Karpas-422 (cell line): ENCODE measurements around the gene SNRNP70. TPM values are rescaled to one million over a fixed set of nuclear protein-coding genes. Genes with fewer than 3 reads are reported as not detected.
"Not testable (repeated sequence)": the region's sequence is repeated elsewhere in the genome, so short reads cannot be mapped to it uniquely, and the experiment has no call there.

Source experiments
- DNase-seq: peaks from one replicate; pipeline ENCODE4 v3.0.0-alpha.2; 2015
- H2AFZ ChIP-seq: fragments of 200-600 bp; sonication (generic); 2 replicates; pipeline ENCODE4 v1.6.1; 2014; ENCODE audit warnings: antibody characterized with exemption, low read length, mixed read lengths
- H3K27ac ChIP-seq: fragments of 200-600 bp; sonication (generic); 2 replicates; pipeline ENCODE4 v1.5.1; 2014; ENCODE audit warnings: mild to moderate bottlenecking, low read length, moderate library complexity
- H3K27me3 ChIP-seq: fragments of 200-600 bp; sonication (generic); 2 replicates; pipeline ENCODE4 v1.6.1; 2014; ENCODE audit warnings: low read length, mixed read lengths
- H3K36me3 ChIP-seq: fragments of 200-600 bp; sonication (generic); 2 replicates; pipeline ENCODE4 v1.6.1; 2014; ENCODE audit warnings: low read length, mixed read lengths; ENCODE audit not compliant: insufficient read depth
- H3K4me1 ChIP-seq: fragments of 200-600 bp; sonication (generic); 2 replicates; pipeline ENCODE4 v1.6.1; 2014; ENCODE audit warnings: mild to moderate bottlenecking, low read length, mixed read lengths
- H3K4me2 ChIP-seq: fragments of 200-600 bp; sonication (generic); 2 replicates; pipeline ENCODE4 v1.6.1; 2014; ENCODE audit warnings: low read length, low read depth, mild to moderate bottlenecking; ENCODE audit not compliant: poor library complexity, severe bottlenecking
- H3K4me3 ChIP-seq: fragments of 200-600 bp; sonication (generic); 2 replicates; pipeline ENCODE4 v1.5.1; 2014; ENCODE audit warnings: mild to moderate bottlenecking, antibody characterized with exemption, low read length, mixed read lengths
- H3K79me2 ChIP-seq: fragments of 200-600 bp; sonication (generic); 2 replicates; pipeline ENCODE4 v1.6.1; 2014; ENCODE audit warnings: mild to moderate bottlenecking, low read length, mixed read lengths
- H3K9ac ChIP-seq: fragments of 200-600 bp; sonication (generic); 2 replicates; pipeline ENCODE4 v1.6.0; 2014; ENCODE audit warnings: low read length
- H3K9me2 ChIP-seq: fragments of 200-600 bp; sonication (generic), shearing (Covaris generic); replicated peaks from 2 replicates; pipeline ENCODE4 v1.6.0; 2014; ENCODE audit warnings: mild to moderate bottlenecking, low read length, moderate library complexity; ENCODE audit not compliant: insufficient read depth
- H3K9me3 ChIP-seq: fragments of 300-700, 200-600 bp; sonication (generic); 2 replicates; pipeline ENCODE4 v1.6.1; 2014; ENCODE audit warnings: low read length, mixed read lengths
- H4K20me1 ChIP-seq: fragments of 200-600 bp; sonication (generic); 2 replicates; pipeline ENCODE4 v1.6.1; 2014; ENCODE audit warnings: mild to moderate bottlenecking, antibody characterized with exemption, low read length, low read depth; ENCODE audit not compliant: insufficient read depth
- total RNA-seq: library from RNA; depleted of rRNA; stranded (reverse); fragments of >200 nt; shearing (Covaris generic); gene quantifications from 2 replicates; pipeline ENCODE4 v1.2.3, GENCODE V29; 2014; ENCODE audit warnings: low replicate concordance

The SNRNP70 gene
- total RNA-seq, 1 experiment from 2014 or later: 420 TPM

DNA sequence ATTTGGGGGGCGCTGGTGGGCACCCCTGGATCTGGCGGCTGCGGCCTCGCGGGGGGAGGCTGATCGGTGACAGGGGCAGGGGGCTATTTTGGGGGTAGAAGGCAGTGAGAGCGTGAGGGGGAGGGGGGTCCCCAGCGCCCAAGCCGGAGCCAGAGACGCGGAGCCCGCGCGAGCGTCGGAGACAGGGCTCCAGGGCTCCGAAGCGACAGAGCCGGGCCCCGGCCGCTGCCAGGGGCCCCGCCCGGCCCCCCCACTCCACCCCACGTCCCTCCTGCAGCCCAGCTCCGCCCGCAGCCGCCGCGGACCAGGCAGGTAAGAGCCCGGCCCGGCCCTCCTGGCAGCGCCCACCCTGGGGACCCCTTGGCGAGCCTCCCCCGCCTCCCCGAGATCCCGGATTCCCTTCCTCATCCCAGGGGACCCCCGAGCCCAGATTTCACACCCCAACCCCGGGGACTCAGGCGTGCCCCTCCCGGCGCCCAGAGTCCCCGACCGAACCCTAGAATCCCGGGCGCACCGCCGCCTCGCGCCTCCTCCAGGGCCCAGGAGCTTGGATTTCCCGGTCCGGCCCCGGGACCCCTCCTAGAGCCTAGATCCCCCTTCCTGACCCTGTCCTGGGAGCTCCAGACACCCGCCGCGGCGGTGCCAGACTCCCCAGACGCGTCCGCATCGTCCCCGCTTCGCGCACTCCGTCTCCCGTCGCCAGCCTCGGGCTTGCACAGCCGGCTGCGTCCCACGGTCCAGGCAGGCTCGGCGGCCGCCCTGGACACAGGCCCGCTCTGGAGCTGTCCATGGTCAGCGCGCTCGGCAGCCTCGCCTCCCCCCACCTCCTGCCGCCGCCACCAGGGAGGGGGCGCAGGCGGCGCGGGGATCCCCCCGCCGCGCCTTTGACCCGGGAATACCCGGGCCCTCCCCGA is 34.4 kb downstream of the SNRNP70 start, which contains the start of gene PPFIA3:
TSS of gene PPFIA3 (plus strand) at position 134 of the 914 bp plus-strand sequence. CDS start 8,330 bp downstream, outside the sequence.
- Histone ChIP-seq H3K9me2 (no peaks in the 10 kb centered on the region), H4K20me1 (no peaks in the 10 kb centered on the region), H3K27me3 (no peaks in the 10 kb centered on the region; the same call in 1 of the 2 replicates), H3K79me2 (no peaks in the 10 kb centered on the region), H3K9ac (peak within 1 kb of the TSS; percentile 80), H2AFZ (peak within 1 kb of the TSS; percentile 97; the same call in 1 of the 2 replicates), H3K4me1 (peaks cover 39% of the 10 kb centered on the region), H3K4me2 (peak within 1 kb of the TSS; percentile 83), H3K36me3 (no peaks in the 10 kb centered on the region), H3K9me3 (no peaks in the 10 kb centered on the region), H3K4me3 (peak within 1 kb of the TSS; percentile 69), H3K27ac (peak within 1 kb of the TSS; percentile 5; the same call in 1 of the 2 replicates)
- no peak for DNase-seq

DNA sequence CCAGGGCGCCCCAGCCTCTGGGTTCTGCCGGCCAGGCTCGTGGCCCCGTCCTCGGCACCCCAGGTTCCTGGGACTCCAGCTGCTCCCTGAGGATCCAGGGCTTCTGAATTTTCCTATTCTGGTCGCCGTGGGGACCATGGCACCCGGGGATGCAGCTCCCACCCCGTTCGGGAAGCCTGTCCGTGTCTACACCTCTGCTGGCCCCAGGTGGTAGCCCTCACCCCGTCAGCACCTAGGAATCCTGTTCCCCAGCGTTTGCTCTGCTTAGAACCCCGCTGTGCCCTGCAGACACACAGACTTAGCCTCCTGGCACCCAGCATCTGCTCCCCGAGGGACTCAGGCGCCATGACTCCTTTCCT is 35.1 kb downstream of the SNRNP70 start:
- no peaks in the 10 kb centered on the region for H3K79me2 ChIP-seq
- DNase-seq: no peak
- H3K27ac ChIP-seq: no peak overlapping the region
- no peaks in the 10 kb centered on the region for H3K9me3 ChIP-seq
- H2AFZ ChIP-seq: no peak overlapping the region
- no peaks in the 10 kb centered on the region for H4K20me1 ChIP-seq
- peak overlapping the region; percentile 69; the same call in 1 of the 2 replicates for H3K4me3 ChIP-seq
- H3K4me2 ChIP-seq: peak overlapping the region; percentile 83
- peaks cover 33% of the 10 kb centered on the region for H3K4me1 ChIP-seq
- H3K9me2 ChIP-seq: no peaks in the 10 kb centered on the region
- H3K36me3 ChIP-seq: no peaks in the 10 kb centered on the region
- H3K27me3 ChIP-seq: no peaks in the 10 kb centered on the region; the same call in 1 of the 2 replicates
- H3K9ac ChIP-seq: peak overlapping the region; percentile 79; the same call in 1 of the 2 replicates

DNA sequence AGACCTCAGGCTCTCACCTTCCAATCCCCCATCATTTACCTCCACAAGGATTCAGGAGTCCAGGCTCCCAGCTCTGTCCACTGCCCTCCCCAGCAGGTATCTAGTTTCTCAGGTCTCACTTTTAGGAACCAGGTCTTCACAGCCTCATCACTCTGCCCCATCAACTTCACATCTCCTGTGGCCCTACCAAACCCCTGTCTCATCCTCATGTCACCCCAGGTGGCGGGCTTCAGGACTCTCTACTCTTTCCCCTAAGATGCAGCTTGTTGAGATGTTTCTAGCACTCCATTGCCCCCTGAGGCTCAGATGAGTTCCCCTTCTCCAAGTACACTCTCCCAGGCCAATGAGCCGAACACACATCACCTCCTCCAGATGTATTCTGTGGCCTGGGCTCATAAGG is 35.6 kb downstream of the SNRNP70 start:
- no peak overlapping the region for H3K4me2 ChIP-seq
- no peaks in the 10 kb centered on the region for H3K36me3 ChIP-seq
- H2AFZ ChIP-seq: no peak overlapping the region
- no peaks in the 10 kb centered on the region for H3K79me2 ChIP-seq
- H3K27me3 ChIP-seq: no peaks in the 10 kb centered on the region; the same call in 1 of the 2 replicates
- H3K4me3 ChIP-seq: no peak overlapping the region
- H4K20me1 ChIP-seq: no peaks in the 10 kb centered on the region
- H3K27ac ChIP-seq: no peak overlapping the region
- no peak overlapping the region for H3K9ac ChIP-seq
- H3K9me3 ChIP-seq: no peaks in the 10 kb centered on the region
- no peaks in the 10 kb centered on the region for H3K9me2 ChIP-seq
- peaks cover 32% of the 10 kb centered on the region for H3K4me1 ChIP-seq
- no peak for DNase-seq

DNA sequence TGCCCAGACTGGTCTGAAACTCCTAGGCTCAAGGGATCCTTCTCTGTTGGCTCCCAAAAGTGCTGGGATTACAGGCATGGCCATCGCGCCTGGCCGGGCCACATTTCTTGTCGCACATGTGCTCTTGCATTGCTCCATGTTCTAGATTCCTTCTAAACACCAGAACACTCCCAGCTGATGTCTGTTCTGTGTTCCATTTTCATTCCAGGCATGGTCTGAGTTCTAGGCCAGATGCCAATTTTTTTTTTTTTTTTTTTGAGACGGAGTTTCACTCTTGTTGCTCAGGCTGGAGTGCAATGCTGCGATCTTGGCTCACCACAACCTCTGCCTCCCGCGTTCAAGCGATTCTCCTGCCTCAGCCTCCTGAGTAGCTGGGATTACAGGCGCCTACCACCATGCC is 36.6 kb downstream of the SNRNP70 start:
- H3K27ac ChIP-seq, H3K4me3 ChIP-seq, DNase-seq, H4K20me1 ChIP-seq, H3K9me3 ChIP-seq, H3K9ac ChIP-seq, H3K79me2 ChIP-seq, H3K9me2 ChIP-seq, H3K36me3 ChIP-seq, H3K4me2 ChIP-seq, H3K27me3 ChIP-seq, H2AFZ ChIP-seq: not testable (repeated sequence)
- H3K4me1 ChIP-seq: peaks cover 23% of the 10 kb centered on the region

DNA sequence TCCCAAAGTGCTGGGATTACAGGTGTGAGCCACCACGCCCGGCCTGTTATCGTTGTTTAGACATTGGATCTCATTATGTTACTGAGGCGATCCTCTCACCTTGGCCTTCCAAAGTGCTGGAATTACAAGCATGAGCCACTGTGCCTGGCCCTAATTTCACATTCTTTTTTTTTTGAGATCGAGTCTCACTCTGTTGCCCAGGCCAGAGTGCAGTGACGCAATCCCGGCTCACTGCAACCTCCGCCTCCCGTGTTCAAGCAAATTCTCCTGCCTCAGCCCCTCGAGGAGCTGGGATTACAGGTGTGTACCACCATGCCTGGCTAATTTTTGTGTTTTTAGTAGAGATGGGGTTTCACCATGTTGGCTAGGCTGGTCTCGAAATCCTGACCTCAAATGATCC is 38.0 kb downstream of the SNRNP70 start:
- H2AFZ ChIP-seq: not testable (repeated sequence)

DNA sequence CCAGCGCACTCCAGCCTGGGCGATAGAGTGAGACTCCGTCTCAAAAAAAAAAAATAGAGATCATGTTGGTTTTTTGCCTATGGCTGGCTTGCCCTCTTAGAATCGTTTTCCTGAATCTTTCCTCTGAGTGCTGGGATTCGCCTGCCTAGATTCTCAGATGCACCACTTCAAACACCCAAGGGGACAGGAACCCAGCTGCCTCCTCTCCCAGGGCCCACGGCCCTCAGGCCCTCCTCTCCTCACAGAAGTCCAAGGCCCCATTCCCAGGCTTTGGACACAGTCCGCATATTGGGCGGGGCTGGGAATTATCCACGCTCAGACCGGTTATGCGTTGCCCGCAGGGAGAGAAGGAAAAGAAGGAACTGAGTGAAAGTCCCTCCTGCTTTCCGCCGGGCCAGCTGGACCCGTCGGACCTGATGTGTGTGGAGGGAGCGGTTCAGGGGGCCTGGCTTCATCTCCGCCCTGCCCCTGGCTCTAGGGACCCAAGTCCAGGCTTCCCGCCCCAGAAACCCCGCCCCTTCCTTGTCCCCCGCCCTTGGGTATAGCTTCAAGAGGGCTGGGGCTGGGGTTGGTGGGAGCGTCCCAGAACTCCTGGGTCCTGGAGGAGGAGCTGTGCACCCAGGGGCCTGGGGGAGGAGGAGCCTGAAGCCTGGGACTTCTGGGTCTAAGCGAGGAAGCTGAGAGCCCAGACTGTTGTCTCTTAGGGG is 39.9 kb downstream of the SNRNP70 start:
- Histone ChIP-seq H3K9ac (no peak overlapping the region), H3K36me3 (no peaks in the 10 kb centered on the region), H3K79me2 (no peaks in the 10 kb centered on the region), H3K4me1 (peaks cover 9% of the 10 kb centered on the region), H3K9me2 (no peaks in the 10 kb centered on the region), H3K27ac (no peak overlapping the region), H2AFZ (no peak overlapping the region), H3K9me3 (no peaks in the 10 kb centered on the region), H3K4me2 (no peak overlapping the region), H3K4me3 (no peak overlapping the region), H3K27me3 (no peaks in the 10 kb centered on the region), H4K20me1 (no peaks in the 10 kb centered on the region)
- no peak for DNase-seq

More for the DNA sequence above, 38.0 kb downstream of the SNRNP70 start:
- not testable (repeated sequence) for H3K27ac ChIP-seq, DNase-seq, H3K4me3 ChIP-seq, H3K4me2 ChIP-seq, H3K9ac ChIP-seq, H3K9me2 ChIP-seq, H3K9me3 ChIP-seq, H4K20me1 ChIP-seq, H3K79me2 ChIP-seq, H3K36me3 ChIP-seq, H3K27me3 ChIP-seq
- H3K4me1 ChIP-seq: peaks cover 19% of the 10 kb centered on the region

DNA sequence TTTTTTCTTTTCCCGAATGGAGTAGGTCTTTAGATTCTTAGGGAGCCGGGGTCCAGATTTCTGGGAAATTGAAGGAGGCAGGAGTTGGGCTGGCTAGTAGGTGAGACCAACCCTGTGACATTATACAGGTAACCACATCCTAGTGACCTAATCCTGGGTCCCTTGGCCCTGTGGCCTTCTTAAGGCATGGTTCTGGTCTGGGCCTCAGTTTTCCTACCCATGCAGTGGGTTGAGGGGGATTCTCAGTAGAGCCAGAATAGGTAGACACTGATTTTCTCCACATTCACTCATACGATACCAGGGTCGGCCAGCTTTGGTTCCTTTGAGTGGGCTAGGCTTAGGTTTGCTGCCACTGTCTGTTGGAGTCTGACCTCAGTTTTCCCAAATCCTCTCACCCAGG is 41.3 kb downstream of the SNRNP70 start:
- DNase-seq: no peak
- Histone ChIP-seq H3K27ac (no peak overlapping the region), H3K9me3 (no peaks in the 10 kb centered on the region), H3K27me3 (no peaks in the 10 kb centered on the region), H3K9me2 (no peaks in the 10 kb centered on the region), H3K4me3 (no peak overlapping the region), H3K4me1 (peaks cover 8% of the 10 kb centered on the region), H3K79me2 (no peaks in the 10 kb centered on the region), H3K4me2 (no peak overlapping the region), H3K36me3 (no peaks in the 10 kb centered on the region), H2AFZ (no peak overlapping the region), H4K20me1 (no peaks in the 10 kb centered on the region), H3K9ac (no peak overlapping the region)

DNA sequence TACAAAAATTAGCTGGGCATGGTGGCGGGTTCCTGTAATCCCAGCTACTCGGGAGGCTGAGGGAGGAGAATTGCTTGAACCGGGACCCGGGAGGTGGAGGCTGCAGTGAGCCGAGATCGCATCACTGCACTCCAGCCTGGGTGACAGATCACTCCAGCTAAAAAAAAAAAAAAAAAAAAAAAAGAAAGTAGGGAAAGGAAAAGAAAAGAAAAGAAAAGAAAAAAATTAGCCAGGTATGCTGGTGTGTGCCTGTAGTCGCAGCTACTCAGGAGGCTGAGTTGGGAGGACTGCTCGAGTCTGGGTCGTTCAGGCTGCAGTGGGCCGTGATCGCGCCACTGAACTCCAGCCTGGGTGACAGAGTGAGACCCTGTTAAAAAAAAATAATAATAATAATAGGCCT is 42.0 kb downstream of the SNRNP70 start:
- H3K4me3 ChIP-seq, H3K9me2 ChIP-seq, H3K4me1 ChIP-seq, H2AFZ ChIP-seq, H3K79me2 ChIP-seq, H4K20me1 ChIP-seq, H3K27me3 ChIP-seq, H3K9ac ChIP-seq, DNase-seq, H3K9me3 ChIP-seq, H3K27ac ChIP-seq, H3K4me2 ChIP-seq, H3K36me3 ChIP-seq: not testable (repeated sequence)
